HG02970 (cell line): ENCODE measurements around the gene GNMT.
"Not testable (repeated sequence)": the region's sequence is repeated elsewhere in the genome, so short reads cannot be mapped to it uniquely, and the experiment has no call there.

ENCODE experiments used
- ATAC-seq: cut with Tn5 transposase; IDR thresholded peaks from one replicate; pipeline ENCODE4 v1.9.1; 2021; ENCODE audit warnings: mild to moderate bottlenecking, moderate library complexity, moderate number of reproducible peaks; ENCODE audit not compliant: unreplicated experiment, low FRiP score

Gene GNMT

DNA sequence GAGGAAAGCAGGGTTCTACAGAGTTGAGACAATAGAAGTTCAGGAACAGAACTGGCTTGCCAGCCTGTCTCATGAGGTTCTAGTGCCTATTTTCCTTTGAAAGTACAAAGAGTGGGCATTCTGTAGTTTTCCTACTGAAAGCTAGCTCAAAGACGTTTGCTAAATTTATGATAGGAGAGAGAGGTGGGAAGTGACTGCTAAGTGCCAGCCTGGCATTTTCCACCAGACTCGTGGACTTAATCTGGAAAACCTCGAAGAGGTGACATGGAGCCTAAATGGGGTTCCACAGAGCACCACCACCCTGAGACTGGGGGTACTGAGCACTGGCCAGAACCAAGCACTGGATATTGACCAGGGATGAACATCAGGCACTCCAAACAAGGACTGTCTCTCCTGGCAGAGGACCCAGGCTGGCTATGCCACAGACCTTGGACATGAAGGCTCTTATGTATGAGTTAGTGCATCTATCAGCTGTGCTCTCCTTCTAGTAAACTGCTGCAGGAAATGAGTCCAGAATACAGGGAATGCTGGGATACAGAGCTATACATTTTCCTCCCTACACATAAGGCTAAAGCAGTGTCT, 11.3 kb downstream of the GNMT start:
- ATAC-seq = no peak

DNA sequence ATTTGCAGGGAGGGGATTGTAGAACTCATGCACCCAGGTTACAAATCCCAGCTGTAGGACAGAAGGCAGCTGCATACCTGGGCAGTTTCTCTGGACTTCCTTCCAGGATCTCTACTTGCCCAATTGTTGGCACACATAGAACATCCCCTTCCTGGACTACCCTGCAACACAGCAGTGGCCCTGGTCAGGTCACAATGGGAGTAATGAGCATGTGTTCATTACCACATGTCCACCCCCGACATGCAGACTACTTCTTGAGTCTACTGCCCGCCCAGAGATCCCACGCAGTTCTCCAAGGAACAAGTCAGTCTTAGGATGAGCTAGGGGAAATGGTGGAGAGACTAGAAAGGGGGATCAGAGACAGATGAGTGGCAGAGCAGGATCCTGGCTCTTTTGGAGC, 13.4 kb downstream of the GNMT start:
- ATAC-seq = no peak

DNA sequence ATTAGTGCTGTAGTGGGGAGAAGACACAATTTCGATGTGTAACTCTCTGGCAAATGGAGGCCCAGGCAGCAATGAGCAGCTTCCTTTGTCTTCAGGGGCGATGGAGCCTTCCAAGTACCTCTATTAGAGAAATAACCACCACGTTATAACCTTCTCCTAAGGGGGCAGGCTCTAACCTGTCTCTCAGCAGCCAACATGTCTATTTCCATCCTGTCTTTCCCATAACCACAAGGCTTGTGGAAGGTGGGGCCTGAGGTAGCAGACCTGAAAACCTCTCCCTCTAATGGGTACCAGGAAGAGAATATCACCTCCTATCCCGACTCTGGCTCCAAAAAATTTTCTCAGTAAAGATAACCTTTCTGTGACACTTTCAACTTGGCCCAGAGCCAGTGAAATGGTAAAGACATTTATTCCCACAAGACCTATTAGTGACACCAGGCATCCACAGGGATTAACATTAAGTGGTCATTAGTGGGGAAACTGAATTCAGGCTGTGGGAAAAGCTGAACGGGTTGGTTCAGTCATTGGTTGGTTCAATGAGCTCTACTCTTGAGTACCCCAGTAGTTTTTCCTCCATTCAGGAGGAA, 14.5 kb downstream of the GNMT start:
- ATAC-seq = no peak

DNA sequence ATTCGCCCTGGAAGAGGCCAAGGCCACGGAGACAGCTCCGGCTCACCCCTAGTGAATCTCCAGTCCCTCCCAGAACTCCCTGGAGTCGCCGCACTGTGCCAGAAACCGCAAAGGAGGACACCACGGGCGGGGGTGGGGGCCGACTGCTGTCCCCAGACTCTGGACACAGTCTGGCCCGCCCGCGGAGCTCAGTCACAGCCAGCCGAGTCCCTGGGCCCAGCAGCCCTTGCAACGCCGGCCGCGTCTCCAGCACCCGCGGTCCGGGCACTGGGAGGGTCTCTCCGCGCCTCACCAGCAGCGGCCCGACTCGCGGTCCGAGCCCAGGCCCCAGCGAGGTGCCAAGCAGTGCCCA, 17.9 kb downstream of the GNMT start:
- no peak for ATAC-seq

DNA sequence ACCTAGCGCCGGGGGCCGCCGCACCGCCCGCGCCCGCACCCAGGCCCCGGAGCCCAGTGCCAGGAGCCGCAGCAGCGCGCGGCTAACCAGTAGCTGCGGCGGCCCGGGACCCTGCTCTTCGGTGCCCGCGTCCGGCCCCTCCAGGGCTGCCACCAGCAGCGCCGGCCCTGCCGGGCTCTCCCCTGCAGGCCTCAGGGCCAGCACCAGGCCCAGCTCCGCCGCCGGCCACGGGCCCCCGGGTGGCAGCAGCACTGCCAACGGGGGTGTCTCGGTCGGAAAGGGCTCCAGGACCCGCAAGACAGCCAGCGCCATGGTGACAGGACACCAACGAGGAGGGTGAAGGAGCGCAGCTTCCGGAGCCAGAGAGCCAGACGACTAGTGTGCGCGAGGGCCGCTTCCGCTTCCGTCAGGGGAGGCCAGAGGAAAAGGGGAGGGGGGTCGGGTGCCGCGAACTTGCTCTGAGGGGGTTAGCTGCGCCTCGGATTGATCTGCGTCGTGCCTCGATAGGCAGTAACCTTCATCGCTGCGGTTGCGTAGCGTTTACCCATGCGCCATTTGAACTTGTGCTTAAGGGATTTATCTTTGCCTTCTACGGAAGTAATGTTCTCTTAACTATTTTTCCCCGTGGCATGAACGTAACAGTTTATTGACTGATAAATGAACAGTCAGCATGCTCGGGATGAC, 18.4 kb downstream of the GNMT start, which contains the start of gene PEX6:
Gene PEX6, minus strand, starts transcription at position 343 of the 684 bp plus-strand sequence. Its CDS starts 31 bp downstream, at position 312.
- ATAC-seq = peak; percentile 87

- no peak for ATAC-seq
These were observed 19.1 kb downstream of the GNMT start for GRCh38 chr6:42979523-42980177.

DNA sequence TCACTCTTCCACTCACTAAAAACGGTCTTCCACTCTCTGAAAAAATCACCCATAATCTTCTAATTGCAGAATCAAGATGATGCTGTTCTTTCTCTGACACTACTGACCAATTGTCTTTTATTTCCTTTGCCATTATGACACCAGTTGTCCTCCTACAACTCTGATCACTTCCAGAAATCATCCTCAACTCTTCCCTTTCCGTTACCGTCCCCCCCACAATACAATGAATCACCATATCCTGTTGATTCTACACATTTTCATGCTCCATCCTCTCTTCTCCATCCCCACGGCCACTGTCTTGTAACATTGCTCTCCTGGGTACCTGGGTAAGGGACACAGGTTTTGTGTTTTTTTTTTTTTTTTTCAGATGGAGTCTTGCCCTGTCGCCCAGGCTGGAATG, 21.3 kb downstream of the GNMT start:
- no peak for ATAC-seq

GRCh38 chr6:42984001-42984923, 23.7 kb downstream of the GNMT start, which contains the start of gene PPP2R5D:
Gene PPP2R5D (plus strand): TSS chr6:42984570. CDS start chr6:42984678, 108 bp downstream.
- peak; percentile 94 for ATAC-seq

DNA sequence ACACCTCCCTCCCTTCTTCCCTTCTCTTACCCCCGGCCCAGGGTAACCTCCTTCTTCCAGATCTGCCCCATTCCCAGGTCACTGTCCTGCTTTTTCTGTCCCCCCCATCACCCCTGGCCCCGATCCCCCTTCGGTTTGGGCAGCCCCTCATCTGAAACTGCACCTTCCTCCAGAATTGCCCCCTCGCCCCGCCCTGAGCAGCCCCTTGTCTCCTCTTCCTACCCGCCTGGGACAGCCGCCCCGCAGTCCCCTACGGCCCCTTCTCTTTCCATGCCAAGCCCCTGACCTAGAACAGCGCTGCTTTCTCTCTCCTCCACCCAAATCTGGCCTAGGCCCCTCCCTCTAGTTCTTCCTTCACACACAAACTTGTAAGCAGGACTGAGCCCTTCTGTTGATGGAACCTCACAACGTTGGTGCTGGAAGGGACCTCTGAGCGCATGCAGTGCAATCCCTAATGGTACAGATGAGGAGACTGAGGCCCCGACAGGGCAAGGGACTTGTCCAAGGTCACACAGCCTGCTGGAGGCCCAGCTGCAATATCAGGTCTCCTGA, 24.4 kb downstream of the GNMT start:
- ATAC-seq = no peak

- no peak for ATAC-seq
These were observed 27.2 kb downstream of the GNMT start for GRCh38 chr6:42987533-42988451.

GRCh38 chr6:42988486-42989020, 28.0 kb downstream of the GNMT start:
- ATAC-seq = no peak

GRCh38 chr6:42989923-42990322, 29.4 kb downstream of the GNMT start:
- no peak for ATAC-seq

DNA sequence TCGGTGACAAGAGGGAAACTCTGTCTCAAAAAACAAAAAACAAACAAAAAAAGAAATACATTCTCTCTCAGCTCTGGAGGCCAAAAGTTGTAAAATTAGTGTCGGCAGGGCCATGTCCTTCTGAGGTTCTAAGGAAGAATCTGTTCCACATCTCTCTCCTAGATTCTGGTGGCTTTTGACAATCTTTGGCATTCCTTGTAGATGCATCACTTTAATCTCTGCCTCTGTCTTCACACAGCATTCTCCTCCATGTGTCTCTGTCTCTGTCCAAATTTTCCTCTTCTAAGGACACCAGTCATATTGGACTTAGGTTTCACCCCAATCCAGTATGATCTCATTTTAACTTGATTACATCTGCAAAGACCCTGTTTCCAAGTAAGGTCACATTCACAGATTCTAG, 32.9 kb downstream of the GNMT start:
- ATAC-seq = no peak

DNA sequence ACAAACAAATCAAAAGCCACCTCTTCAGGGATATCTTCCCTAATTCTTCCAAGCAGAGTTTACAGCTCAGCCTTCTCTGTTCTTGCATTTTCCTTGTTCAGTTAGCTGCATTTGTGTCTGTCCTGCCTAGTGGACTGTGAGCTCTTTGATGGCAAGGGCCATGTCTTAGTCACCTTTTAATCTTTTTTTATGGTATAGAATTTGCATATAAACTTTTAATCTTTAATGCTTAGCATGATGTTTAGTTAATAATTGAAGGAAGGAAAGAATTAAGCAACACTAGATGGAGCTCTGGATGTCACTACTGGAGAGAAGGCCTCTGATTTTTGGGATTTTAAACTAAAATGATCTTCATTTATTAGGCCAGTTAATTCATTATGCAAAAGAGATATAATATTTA, 36.0 kb downstream of the GNMT start:
- no peak for ATAC-seq

GRCh38 chr6:42998205-42998604, 37.7 kb downstream of the GNMT start:
- ATAC-seq = not testable (repeated sequence)

DNA sequence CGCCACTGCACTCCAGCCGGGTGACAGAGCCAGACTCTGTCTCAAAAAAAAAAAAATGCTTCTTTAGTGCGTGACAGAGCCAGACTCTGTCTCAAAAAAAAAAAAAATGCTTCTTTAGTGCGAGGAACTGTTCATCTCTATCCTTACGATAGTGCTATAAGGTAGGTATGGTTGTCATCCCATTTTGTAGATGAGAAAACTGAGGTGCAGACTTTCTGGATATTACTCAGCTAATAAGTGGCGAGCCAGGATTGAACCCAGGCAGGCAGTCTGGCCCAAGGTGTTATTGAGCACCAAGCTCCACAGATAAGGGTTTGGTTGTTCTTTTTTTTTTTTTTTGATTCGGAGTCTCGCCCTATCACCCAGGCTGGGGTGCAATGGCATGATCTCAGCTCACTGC, 41.3 kb downstream of the GNMT start:
- no peak for ATAC-seq

- no peak for ATAC-seq
These were observed 45.3 kb downstream of the GNMT start for GRCh38 chr6:43005844-43006243.

- no peak for ATAC-seq
These were observed 45.7 kb downstream of the GNMT start for GRCh38 chr6:43006251-43006650.

GRCh38 chr6:43007126-43007525, 46.6 kb downstream of the GNMT start:
- ATAC-seq = no peak
